Trophoblast cell (in vitro differentiated cells and primary cell): Measurements from ENCODE around the gene SLC30A10.
A peak's percentile ranks its signal among the peaks of the same experiment; 100 is the strongest.
"Not testable (repeated sequence)": the region's sequence is repeated elsewhere in the genome, so short reads cannot be mapped to it uniquely, and the experiment has no call there.

Experiments
- DNase-seq, 2 donors: peaks; one replicate each; pipeline ENCODE4 v3.0.0-alpha.2; 2016
- H2AFZ ChIP-seq: 2 replicates; pipeline ENCODE4 v1.6.1; 2013; ENCODE audit warnings: low read length, moderate library complexity, mild to moderate bottlenecking; ENCODE audit not compliant: insufficient read depth, poor library complexity
- H2AK5ac ChIP-seq: 2 replicates; pipeline ENCODE4 v1.6.1; 2013; ENCODE audit warnings: mild to moderate bottlenecking, low read length
- H2BK120ac ChIP-seq: 2 replicates; pipeline ENCODE4 v1.6.1; 2013; ENCODE audit warnings: low read length, mild to moderate bottlenecking, moderate library complexity; ENCODE audit not compliant: insufficient read depth, poor library complexity
- H2BK12ac ChIP-seq: 2 replicates; pipeline ENCODE4 v1.6.1; 2013; ENCODE audit warnings: mild to moderate bottlenecking, low read length, moderate library complexity
- H2BK5ac ChIP-seq: 2 replicates; pipeline ENCODE4 v1.6.1; 2013; ENCODE audit warnings: low read length, low read depth, moderate library complexity, mild to moderate bottlenecking; ENCODE audit not compliant: poor library complexity
- H3K14ac ChIP-seq: 2 replicates; pipeline ENCODE4 v1.6.1; 2013; ENCODE audit warnings: mild to moderate bottlenecking, low read length
- H3K18ac ChIP-seq: 2 replicates; pipeline ENCODE4 v1.6.1; 2013; ENCODE audit warnings: mild to moderate bottlenecking, low read length
- H3K23ac ChIP-seq: 2 replicates; pipeline ENCODE4 v1.6.1; 2013; ENCODE audit warnings: low read length
- H3K27ac ChIP-seq: 2 replicates; pipeline ENCODE4 v1.5.1; 2013; ENCODE audit warnings: low read depth, mild to moderate bottlenecking, inconsistent platforms, low read length, moderate library complexity
- H3K27me3 ChIP-seq: 2 replicates; pipeline ENCODE4 v1.6.1; 2013; ENCODE audit warnings: inconsistent platforms, mild to moderate bottlenecking, low read length, moderate library complexity; ENCODE audit not compliant: insufficient read depth
- H3K36me3 ChIP-seq, 2 experiments: 1 replicate in 1 of 2; 2 replicates in 1 of 2; pipeline ENCODE4 v1.6.1; 2013; ENCODE audit warnings: low read length in 2 of 2, mild to moderate bottlenecking in 2 of 2, moderate library complexity in 1 of 2; ENCODE audit not compliant: insufficient read depth in 2 of 2, control insufficient read depth in 1 of 2
- H3K4ac ChIP-seq: 2 replicates; pipeline ENCODE4 v1.6.1; 2013; ENCODE audit warnings: low read depth, mild to moderate bottlenecking, low read length, moderate library complexity
- H3K4me1 ChIP-seq, 2 experiments: 1 replicate in 1 of 2; 2 replicates in 1 of 2; pipeline ENCODE4 v1.6.1; 2013; ENCODE audit warnings: low read length in 2 of 2, mild to moderate bottlenecking in 2 of 2, moderate library complexity in 1 of 2; ENCODE audit not compliant: insufficient read depth in 2 of 2, control insufficient read depth in 1 of 2
- H3K4me2 ChIP-seq: 2 replicates; pipeline ENCODE4 v1.6.1; 2013; ENCODE audit warnings: inconsistent platforms, mild to moderate bottlenecking, low read length, moderate library complexity
- H3K4me3 ChIP-seq: 2 replicates; pipeline ENCODE4 v1.5.1; 2013; ENCODE audit warnings: mild to moderate bottlenecking, low read depth, low read length, inconsistent platforms
- H3K79me1 ChIP-seq: one replicate; pipeline ENCODE4 v1.6.1; 2013; ENCODE audit warnings: low read length
- H3K79me2 ChIP-seq: 2 replicates; pipeline ENCODE4 v1.6.1; 2013; ENCODE audit warnings: low read length, mild to moderate bottlenecking; ENCODE audit not compliant: control insufficient read depth, insufficient read depth, poor library complexity
- H3K9ac ChIP-seq: 2 replicates; pipeline ENCODE4 v1.6.1; 2013; ENCODE audit warnings: mild to moderate bottlenecking, low read length
- H3K9me3 ChIP-seq: 2 replicates; pipeline ENCODE4 v1.6.1; 2013; ENCODE audit warnings: low read depth, mild to moderate bottlenecking, control low read depth, inconsistent platforms, low read length; ENCODE audit not compliant: insufficient read depth
- H4K12ac ChIP-seq: 2 replicates; pipeline ENCODE4 v1.6.1; 2013; ENCODE audit warnings: low read depth, mild to moderate bottlenecking, low read length, moderate library complexity
- H4K8ac ChIP-seq: 2 replicates; pipeline ENCODE4 v1.6.1; 2013; ENCODE audit warnings: low read depth, mild to moderate bottlenecking, low read length, moderate library complexity
- H4K91ac ChIP-seq: one replicate; pipeline ENCODE4 v1.6.1; 2013; ENCODE audit warnings: low read depth, mild to moderate bottlenecking, low read length, moderate library complexity
- WGBS: extraction: QIAGEN DNeasy Blood & Tissue Kit; methylation state at CpG from one replicate; pipeline ENCODE4 v1.1.7; 2013; ENCODE audit warnings: missing lambda C conversion rate; ENCODE audit not compliant: insufficient read length, insufficient coverage; ENCODE audit errors: extremely low coverage; 5-methylcytosine and 5-hydroxymethylcytosine counted together

The SLC30A10 gene

DNA sequence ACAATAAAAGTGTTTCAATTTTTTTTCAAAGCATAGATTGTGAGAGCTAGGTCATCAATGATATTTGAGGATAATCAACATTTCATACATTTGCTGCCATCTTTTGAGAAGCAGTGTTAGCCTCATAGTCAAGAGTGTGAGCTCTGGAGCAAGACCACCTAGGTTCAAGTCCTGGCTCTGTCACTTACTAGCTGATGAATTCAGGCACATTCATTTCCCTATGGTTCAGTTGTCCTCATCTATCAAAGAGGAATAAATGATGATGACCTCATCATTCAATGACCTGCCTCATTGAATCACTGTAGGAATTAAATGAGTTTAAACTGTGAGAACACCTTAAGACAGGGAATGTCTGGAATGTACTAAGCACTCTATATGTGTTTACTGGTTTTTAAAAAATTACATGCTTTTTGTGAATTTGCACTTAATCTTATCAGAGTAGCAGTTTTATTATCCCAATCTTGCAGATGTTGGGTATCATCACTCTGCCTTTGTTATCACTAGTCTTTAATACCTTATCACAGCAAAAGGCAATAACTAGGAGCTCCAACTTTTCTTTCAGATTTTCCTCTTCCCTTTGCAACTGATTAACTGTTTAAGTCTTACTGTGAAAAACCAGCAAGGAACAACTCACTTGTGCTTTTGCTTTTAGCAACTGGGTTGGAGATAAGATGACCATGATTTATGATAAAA, 47.4 kb downstream of the SLC30A10 start:
- no peaks in the 10 kb centered on the region for H3K9me3 ChIP-seq
- no peak overlapping the region for H2AFZ ChIP-seq
- no peak overlapping the region for H3K27ac ChIP-seq
- H3K79me2 ChIP-seq, result no peaks in the 10 kb centered on the region
- H3K4me3 ChIP-seq, result no peak overlapping the region
- no peak overlapping the region for H3K18ac ChIP-seq
- no peaks in the 10 kb centered on the region for H3K27me3 ChIP-seq
- H2BK12ac ChIP-seq, result no peak overlapping the region
- no peak overlapping the region for H3K23ac ChIP-seq
- DNase-seq, result no peak
- H3K36me3 ChIP-seq, result no peaks in the 10 kb centered on the region
- H3K4ac ChIP-seq, result no peak overlapping the region
- no peak overlapping the region for H4K12ac ChIP-seq
- no peak overlapping the region for H2AK5ac ChIP-seq
- H4K8ac ChIP-seq, result no peak overlapping the region
- no peak overlapping the region for H2BK5ac ChIP-seq
- no peak overlapping the region for H3K9ac ChIP-seq
- H3K4me2 ChIP-seq, result no peak overlapping the region
- no peak overlapping the region for H2BK120ac ChIP-seq
- no peak overlapping the region for H4K91ac ChIP-seq
- H3K79me1 ChIP-seq, result no peaks in the 10 kb centered on the region
- no peak overlapping the region for H3K14ac ChIP-seq
- peaks cover 0 to 3% of the 10 kb centered on the region in 2 experiments for H3K4me1 ChIP-seq

GRCh38 chr1:219876798-219877209, 51.6 kb downstream of the SLC30A10 start:
- Histone ChIP-seq H3K9me3 (no peaks in the 10 kb centered on the region), H3K79me1 (no peaks in the 10 kb centered on the region), H3K4ac (no peak overlapping the region), H3K4me1 (no peaks in the 10 kb centered on the region), H3K4me2 (no peak overlapping the region), H2BK5ac (no peak overlapping the region), H3K14ac (no peak overlapping the region), H3K18ac (no peak overlapping the region), H2AFZ (no peak overlapping the region), H3K9ac (no peak overlapping the region), H2BK120ac (no peak overlapping the region), H2BK12ac (no peak overlapping the region), H3K36me3 (no peaks in the 10 kb centered on the region), H4K91ac (no peak overlapping the region), H4K12ac (no peak overlapping the region), H3K79me2 (no peaks in the 10 kb centered on the region), H2AK5ac (no peak overlapping the region), H4K8ac (no peak overlapping the region), H3K4me3 (no peak overlapping the region), H3K27ac (no peak overlapping the region), H3K23ac (no peak overlapping the region), H3K27me3 (no peaks in the 10 kb centered on the region)
- no CpG with 5 or more reads among the region's 5 CpGs for WGBS
- DNase-seq, result peak in 1 of 2 donors; percentile 18

- H3K9ac ChIP-seq, result no peak overlapping the region
- WGBS, result no CpG with 5 or more reads among the region's 3 CpGs
- H3K23ac ChIP-seq, result no peak overlapping the region
- no peak overlapping the region for H3K4me3 ChIP-seq
- no peaks in the 10 kb centered on the region for H3K27me3 ChIP-seq
- no peak overlapping the region for H2AK5ac ChIP-seq
- H4K12ac ChIP-seq, result no peak overlapping the region
- H2BK5ac ChIP-seq, result no peak overlapping the region
- H3K36me3 ChIP-seq, result no peaks in the 10 kb centered on the region
- no peaks in the 10 kb centered on the region for H3K4me1 ChIP-seq
- no peaks in the 10 kb centered on the region for H3K79me2 ChIP-seq
- DNase-seq, result no peak
- no peak overlapping the region for H3K18ac ChIP-seq
- H3K4ac ChIP-seq, result no peak overlapping the region
- no peaks in the 10 kb centered on the region for H3K9me3 ChIP-seq
- H3K27ac ChIP-seq, result no peak overlapping the region
- H3K4me2 ChIP-seq, result no peak overlapping the region
- no peak overlapping the region for H2BK120ac ChIP-seq
- no peak overlapping the region for H3K14ac ChIP-seq
- no peak overlapping the region for H4K91ac ChIP-seq
- H4K8ac ChIP-seq, result no peak overlapping the region
- no peak overlapping the region for H2BK12ac ChIP-seq
- no peak overlapping the region for H2AFZ ChIP-seq
- H3K79me1 ChIP-seq, result no peaks in the 10 kb centered on the region
Observed at GRCh38 chr1:219875860-219876259, 52.5 kb downstream of the SLC30A10 start.

GRCh38 chr1:219872538-219872937, 55.8 kb downstream of the SLC30A10 start:
- no CpG with 5 or more reads among the region's 1 CpG for WGBS
- not testable (repeated sequence) for H3K4me2 ChIP-seq, H3K18ac ChIP-seq, H3K79me2 ChIP-seq, H3K4me1 ChIP-seq, H3K36me3 ChIP-seq, H3K9ac ChIP-seq, H4K8ac ChIP-seq, H4K91ac ChIP-seq, H3K79me1 ChIP-seq, H3K4ac ChIP-seq, H2AK5ac ChIP-seq, H3K14ac ChIP-seq, H3K23ac ChIP-seq, DNase-seq, H4K12ac ChIP-seq, H2BK12ac ChIP-seq, H2AFZ ChIP-seq, H3K27me3 ChIP-seq, H2BK5ac ChIP-seq, H2BK120ac ChIP-seq, H3K27ac ChIP-seq, H3K4me3 ChIP-seq, H3K9me3 ChIP-seq
